ENCODE results near the gene ETFA.

DNA sequence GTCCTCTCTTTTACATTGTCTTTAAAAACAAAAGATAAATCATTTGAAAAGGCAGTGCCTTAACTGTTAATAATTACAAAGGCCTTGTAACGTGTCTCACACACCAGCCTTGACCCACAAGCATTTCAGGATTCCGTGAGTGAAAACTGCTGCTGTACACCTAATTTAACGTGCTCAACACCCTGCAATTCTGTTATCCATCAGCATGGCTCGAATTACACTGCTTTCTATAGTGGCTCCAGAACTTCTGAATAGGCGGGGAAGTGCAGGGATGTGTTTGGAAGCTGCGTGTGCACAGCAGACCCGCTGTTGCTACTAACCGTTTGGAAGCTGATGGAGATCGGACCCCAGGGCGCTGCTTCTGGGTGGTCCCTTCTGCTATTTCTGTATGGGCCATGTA, 9.9 kb upstream of the ETFA start:
- TF ChIP-seq, protein P1, sequence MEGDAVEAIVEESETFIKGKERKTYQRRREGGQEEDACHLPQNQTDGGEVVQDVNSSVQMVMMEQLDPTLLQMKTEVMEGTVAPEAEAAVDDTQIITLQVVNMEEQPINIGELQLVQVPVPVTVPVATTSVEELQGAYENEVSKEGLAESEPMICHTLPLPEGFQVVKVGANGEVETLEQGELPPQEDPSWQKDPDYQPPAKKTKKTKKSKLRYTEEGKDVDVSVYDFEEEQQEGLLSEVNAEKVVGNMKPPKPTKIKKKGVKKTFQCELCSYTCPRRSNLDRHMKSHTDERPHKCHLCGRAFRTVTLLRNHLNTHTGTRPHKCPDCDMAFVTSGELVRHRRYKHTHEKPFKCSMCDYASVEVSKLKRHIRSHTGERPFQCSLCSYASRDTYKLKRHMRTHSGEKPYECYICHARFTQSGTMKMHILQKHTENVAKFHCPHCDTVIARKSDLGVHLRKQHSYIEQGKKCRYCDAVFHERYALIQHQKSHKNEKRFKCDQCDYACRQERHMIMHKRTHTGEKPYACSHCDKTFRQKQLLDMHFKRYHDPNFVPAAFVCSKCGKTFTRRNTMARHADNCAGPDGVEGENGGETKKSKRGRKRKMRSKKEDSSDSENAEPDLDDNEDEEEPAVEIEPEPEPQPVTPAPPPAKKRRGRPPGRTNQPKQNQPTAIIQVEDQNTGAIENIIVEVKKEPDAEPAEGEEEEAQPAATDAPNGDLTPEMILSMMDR (IDR thresholded peaks at IDR 0.05) = no peak
- no peak for TF ChIP-seq POLR2A (IDR thresholded peaks at IDR 0.05)

Measured in sigmoid colon (tissue), 3 donors.